DOHH2 (cell line): ENCODE measurements around the gene MC2R.

Experiments used
- H3F3A ChIP-seq: fragments of 200-600 bp; sonication (generic), shearing (Covaris generic); 2 replicates; pipeline ENCODE4 v1.6.0; 2016; ENCODE audit warnings: antibody characterized with exemption, mild to moderate bottlenecking; ENCODE audit not compliant: control insufficient read depth, insufficient read depth
- H3K27ac ChIP-seq: fragments of 200-600 bp; sonication (generic); 2 replicates; pipeline ENCODE4 v1.5.1; 2014; ENCODE audit warnings: low read depth, mild to moderate bottlenecking, low read length, moderate library complexity
- H3K27me3 ChIP-seq: fragments of 200-600 bp; sonication (generic); 2 replicates; pipeline ENCODE4 v1.6.1; 2014; ENCODE audit warnings: mild to moderate bottlenecking, low read length, mixed read lengths; ENCODE audit not compliant: control insufficient read depth
- H3K36me3 ChIP-seq: fragments of 200-600 bp; sonication (generic); 2 replicates; pipeline ENCODE4 v1.6.1; 2014; ENCODE audit warnings: mild to moderate bottlenecking, low read length, moderate library complexity, mixed read lengths; ENCODE audit not compliant: control insufficient read depth
- H3K4me1 ChIP-seq: fragments of 200-600 bp; sonication (generic); 2 replicates; pipeline ENCODE4 v1.6.1; 2014; ENCODE audit warnings: mild to moderate bottlenecking, low read length, mixed read lengths; ENCODE audit not compliant: control insufficient read depth
- H3K4me2 ChIP-seq: fragments of 200-600 bp; sonication (generic); 2 replicates; pipeline ENCODE4 v1.6.0; 2014; ENCODE audit warnings: mild to moderate bottlenecking, low read length, moderate library complexity
- H3K4me3 ChIP-seq: fragments of 200-600 bp; sonication (generic); 2 replicates; pipeline ENCODE4 v1.5.1; 2014; ENCODE audit warnings: mild to moderate bottlenecking, low read length, mixed read lengths
- H3K79me2 ChIP-seq: fragments of 200-600 bp; sonication (generic); 2 replicates; pipeline ENCODE4 v1.6.1; 2014; ENCODE audit warnings: mild to moderate bottlenecking, low read length, mixed read lengths; ENCODE audit not compliant: control insufficient read depth
- H3K9me2 ChIP-seq: fragments of 200-600 bp; sonication (generic); replicated peaks from 2 replicates; pipeline ENCODE4 v1.6.1; 2014; ENCODE audit warnings: mild to moderate bottlenecking, low read length, mixed read lengths; ENCODE audit not compliant: control insufficient read depth
- H3K9me3 ChIP-seq: fragments of 200-600 bp; sonication (generic); 2 replicates; pipeline ENCODE4 v1.6.1; 2014; ENCODE audit warnings: antibody characterized with exemption, low read length, mixed read lengths; ENCODE audit not compliant: control insufficient read depth, insufficient read depth
- H4K20me1 ChIP-seq: fragments of 200-600 bp; sonication (generic); 2 replicates; pipeline ENCODE4 v1.6.0; 2014; ENCODE audit warnings: low read depth, mild to moderate bottlenecking, antibody characterized with exemption, low read length, moderate library complexity; ENCODE audit not compliant: control insufficient read depth, insufficient read depth
- EZH2phosphoT487 ChIP-seq: fragments of 200-600 bp; sonication (generic); IDR thresholded peaks from 2 replicates; pipeline ENCODE4 v1.6.1; 2017; ENCODE audit warnings: borderline replicate concordance, mild to moderate bottlenecking, antibody characterized with exemption, low read length, moderate library complexity, mixed read lengths
- TF ChIP-seq, protein P1 (sequence below): fragments of 200-600 bp; sonication (generic); IDR thresholded peaks from one replicate; pipeline ENCODE4 v1.5.1; 2014; ENCODE audit warnings: antibody characterized with exemption, mild to moderate bottlenecking, low read depth, low read length; ENCODE audit not compliant: poor library complexity, severe bottlenecking

Gene MC2R

DNA sequence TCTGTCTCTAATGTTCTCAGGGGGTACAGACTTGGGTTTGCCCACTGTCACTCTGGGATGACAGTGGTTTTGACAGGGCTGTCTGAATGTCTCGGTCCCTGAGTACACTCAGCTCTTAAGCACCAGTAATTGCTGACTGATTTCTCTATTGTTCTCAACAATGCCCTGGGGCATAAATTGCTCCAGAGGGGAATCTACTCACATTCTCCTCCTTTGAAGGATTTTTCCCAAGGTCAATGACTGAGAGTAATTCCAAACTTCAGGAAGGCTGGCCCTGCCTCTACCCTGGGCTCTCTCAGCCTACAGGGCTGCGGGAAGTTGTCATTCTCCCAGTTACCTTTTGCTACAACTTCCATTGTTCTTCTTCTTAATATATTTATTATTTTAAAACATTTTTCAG is 36.5 kb downstream of the MC2R start:
- no peak overlapping the region for H3K4me2 ChIP-seq
- no peaks in the 10 kb centered on the region for H3K79me2 ChIP-seq
- no peaks in the 10 kb centered on the region for H3K9me3 ChIP-seq
- peaks cover 10% of the 10 kb centered on the region; the same call in 1 of the 2 replicates for H3K27me3 ChIP-seq
- no peaks in the 10 kb centered on the region for H3K36me3 ChIP-seq
- no peaks in the 10 kb centered on the region for H4K20me1 ChIP-seq
- H3K27ac ChIP-seq = no peak overlapping the region
- H3K9me2 ChIP-seq = no peaks in the 10 kb centered on the region
- TF ChIP-seq EZH2phosphoT487 = no peak
- TF ChIP-seq, protein P1, sequence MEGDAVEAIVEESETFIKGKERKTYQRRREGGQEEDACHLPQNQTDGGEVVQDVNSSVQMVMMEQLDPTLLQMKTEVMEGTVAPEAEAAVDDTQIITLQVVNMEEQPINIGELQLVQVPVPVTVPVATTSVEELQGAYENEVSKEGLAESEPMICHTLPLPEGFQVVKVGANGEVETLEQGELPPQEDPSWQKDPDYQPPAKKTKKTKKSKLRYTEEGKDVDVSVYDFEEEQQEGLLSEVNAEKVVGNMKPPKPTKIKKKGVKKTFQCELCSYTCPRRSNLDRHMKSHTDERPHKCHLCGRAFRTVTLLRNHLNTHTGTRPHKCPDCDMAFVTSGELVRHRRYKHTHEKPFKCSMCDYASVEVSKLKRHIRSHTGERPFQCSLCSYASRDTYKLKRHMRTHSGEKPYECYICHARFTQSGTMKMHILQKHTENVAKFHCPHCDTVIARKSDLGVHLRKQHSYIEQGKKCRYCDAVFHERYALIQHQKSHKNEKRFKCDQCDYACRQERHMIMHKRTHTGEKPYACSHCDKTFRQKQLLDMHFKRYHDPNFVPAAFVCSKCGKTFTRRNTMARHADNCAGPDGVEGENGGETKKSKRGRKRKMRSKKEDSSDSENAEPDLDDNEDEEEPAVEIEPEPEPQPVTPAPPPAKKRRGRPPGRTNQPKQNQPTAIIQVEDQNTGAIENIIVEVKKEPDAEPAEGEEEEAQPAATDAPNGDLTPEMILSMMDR = no peak
- no peaks in the 10 kb centered on the region for H3F3A ChIP-seq
- no peaks in the 10 kb centered on the region for H3K4me1 ChIP-seq
- H3K4me3 ChIP-seq = no peak overlapping the region

DNA sequence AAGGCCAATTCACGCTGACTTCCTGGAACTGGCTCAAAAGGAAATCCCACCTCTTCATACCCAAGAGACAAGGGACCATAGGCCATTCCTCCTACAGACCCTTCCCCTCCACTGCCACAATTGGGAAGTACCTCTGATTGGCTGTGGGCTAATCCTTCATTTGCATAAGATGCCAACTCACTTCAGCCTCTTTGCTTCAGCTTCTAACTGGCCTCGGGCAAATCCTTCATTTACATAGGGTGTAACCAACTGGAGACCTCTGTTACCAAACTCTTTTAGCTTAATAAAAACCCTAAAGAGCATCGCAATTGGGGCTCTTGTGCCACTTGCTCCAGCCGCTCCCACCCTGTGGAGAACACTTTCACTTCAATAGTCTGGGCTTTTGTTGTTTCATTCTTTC is 38.2 kb downstream of the MC2R start:
- Histone ChIP-seq H3K79me2 (no peaks in the 10 kb centered on the region), H3K27me3 (peaks cover 5% of the 10 kb centered on the region; the same call in 1 of the 2 replicates), H3K4me1 (no peaks in the 10 kb centered on the region), H3K4me2 (no peak overlapping the region), H3K36me3 (no peaks in the 10 kb centered on the region), H3K9me2 (no peaks in the 10 kb centered on the region), H3F3A (no peaks in the 10 kb centered on the region), H3K4me3 (no peak overlapping the region), H3K27ac (no peak overlapping the region), H4K20me1 (no peaks in the 10 kb centered on the region), H3K9me3 (no peaks in the 10 kb centered on the region)
- TF ChIP-seq, protein P1 = no peak
- TF ChIP-seq EZH2phosphoT487 = no peak

DNA sequence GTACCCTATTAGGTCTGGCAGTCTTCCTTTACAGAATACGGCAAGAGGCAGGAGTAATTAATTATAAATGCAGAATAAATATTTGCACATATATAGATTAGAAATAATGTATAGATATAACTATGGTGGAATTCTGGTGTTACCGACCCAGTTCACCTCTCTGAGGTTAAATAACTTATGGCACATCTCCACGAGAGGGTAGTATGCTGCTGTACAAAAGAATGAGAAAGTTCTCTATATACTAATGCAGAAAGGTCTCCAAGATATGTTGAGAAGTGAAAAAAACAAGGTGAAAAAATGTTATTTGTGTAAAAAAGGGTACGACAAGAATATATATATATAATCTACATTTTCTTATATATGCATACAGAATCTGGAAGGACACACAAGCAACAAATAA is 40.8 kb downstream of the MC2R start:
- Histone ChIP-seq H3K9me3 (no peaks in the 10 kb centered on the region), H3K79me2 (no peaks in the 10 kb centered on the region), H3K4me2 (no peak overlapping the region), H3K27me3 (peaks cover 2% of the 10 kb centered on the region; the same call in 1 of the 2 replicates), H3K36me3 (no peaks in the 10 kb centered on the region), H3K9me2 (no peaks in the 10 kb centered on the region), H4K20me1 (no peaks in the 10 kb centered on the region), H3K27ac (no peak overlapping the region), H3F3A (no peaks in the 10 kb centered on the region), H3K4me1 (no peaks in the 10 kb centered on the region), H3K4me3 (no peak overlapping the region)
- TF ChIP-seq EZH2phosphoT487 = no peak
- TF ChIP-seq, protein P1 = no peak

GRCh38 chr18:13872932-13873331 is 42.4 kb downstream of the MC2R start:
- Histone ChIP-seq H3K9me2 (no peaks in the 10 kb centered on the region), H3K4me3 (no peak overlapping the region), H3F3A (no peaks in the 10 kb centered on the region), H3K27ac (no peak overlapping the region), H4K20me1 (no peaks in the 10 kb centered on the region), H3K27me3 (no peaks in the 10 kb centered on the region), H3K4me1 (no peaks in the 10 kb centered on the region), H3K4me2 (no peak overlapping the region), H3K9me3 (no peaks in the 10 kb centered on the region), H3K36me3 (no peaks in the 10 kb centered on the region), H3K79me2 (no peaks in the 10 kb centered on the region)
- TF ChIP-seq, protein P1 = no peak
- TF ChIP-seq EZH2phosphoT487 = no peak
